ENCODE measurements around the gene DNAJC12. TPM values are rescaled to one million over a fixed set of nuclear protein-coding genes. Genes with fewer than 3 reads are reported as not detected.

Gene DNAJC12
- total and polyA plus RNA-seq, 4 donors, result 1.2 to 6.4 (median 1.5) TPM

GRCh38 chr10:67812007-67812406 is 26.0 kb downstream of the DNAJC12 start:
- Histone ChIP-seq H3K27ac (ENCODE audit: low read depth in 1 of 2, low read length in 1 of 2) (no peak overlapping the region), H3K9ac (ENCODE audit: insufficient read depth in 1 of 2, low read length in 2 of 2) (no peak overlapping the region), H3K4me3 (no peak overlapping the region), H3K27me3 (ENCODE audit: control insufficient read depth in 3 of 3, insufficient read depth in 3 of 3, low read length in 2 of 3) (no peaks in the 10 kb centered on the region), H3K36me3 (ENCODE audit: control insufficient read depth in 4 of 4, insufficient read depth in 4 of 4, low read length in 4 of 4) (no peaks in the 10 kb centered on the region), H3K4me1 (ENCODE audit: control insufficient read depth in 5 of 5, insufficient read depth in 5 of 5, low read length in 5 of 5) (no peaks in the 10 kb centered on the region), H3K9me3 (ENCODE audit: control insufficient read depth in 4 of 4, insufficient read depth in 3 of 4, low read length in 3 of 4) (no peaks in the 10 kb centered on the region)
- ATAC-seq (ENCODE audit: insufficient read depth, low FRiP score), result no peak
- no peak for DNase-seq
- 71 to 82% methylated on average over 4 of the region's 4 CpGs for WGBS, 2 donors
- TF ChIP-seq CTCF (IDR thresholded peaks at IDR 0.05; ENCODE audit: control extremely low read depth, extremely low read depth), result no peak

- H3K27me3 ChIP-seq (ENCODE audit: control insufficient read depth in 3 of 3, insufficient read depth in 3 of 3, low read length in 2 of 3), result no peaks in the 10 kb centered on the region
- H3K9ac ChIP-seq (ENCODE audit: insufficient read depth in 1 of 2, low read length in 2 of 2), result no peak overlapping the region
- TF ChIP-seq CTCF (IDR thresholded peaks at IDR 0.05; ENCODE audit: control extremely low read depth, extremely low read depth), result no peak
- DNase-seq (no peak), ATAC-seq (ENCODE audit: insufficient read depth, low FRiP score) (no peak)
- no peak overlapping the region for H3K27ac ChIP-seq (ENCODE audit: low read depth in 1 of 2, low read length in 1 of 2)
- WGBS, 2 donors, result 93 to 98% methylated on average over 2 of the region's 2 CpGs
- H3K4me1 ChIP-seq (ENCODE audit: control insufficient read depth in 5 of 5, insufficient read depth in 5 of 5, low read length in 5 of 5), result no peaks in the 10 kb centered on the region
- H3K36me3 ChIP-seq (ENCODE audit: control insufficient read depth in 4 of 4, insufficient read depth in 4 of 4, low read length in 4 of 4), result no peaks in the 10 kb centered on the region
- H3K9me3 ChIP-seq (ENCODE audit: control insufficient read depth in 4 of 4, insufficient read depth in 3 of 4, low read length in 3 of 4), result no peaks in the 10 kb centered on the region
- H3K4me3 ChIP-seq, result no peak overlapping the region
Measured at GRCh38 chr10:67809107-67809506, 28.9 kb downstream of the DNAJC12 start.

GRCh38 chr10:67808704-67809103 is 29.3 kb downstream of the DNAJC12 start:
- H3K27ac ChIP-seq (ENCODE audit: low read depth in 1 of 2, low read length in 1 of 2), result no peak overlapping the region
- ATAC-seq (ENCODE audit: insufficient read depth, low FRiP score) (no peak), DNase-seq (no peak)
- H3K4me1 ChIP-seq (ENCODE audit: control insufficient read depth in 5 of 5, insufficient read depth in 5 of 5, low read length in 5 of 5), result no peaks in the 10 kb centered on the region
- H3K9me3 ChIP-seq (ENCODE audit: control insufficient read depth in 4 of 4, insufficient read depth in 3 of 4, low read length in 3 of 4), result no peaks in the 10 kb centered on the region
- H3K9ac ChIP-seq (ENCODE audit: insufficient read depth in 1 of 2, low read length in 2 of 2), result no peak overlapping the region
- no peak overlapping the region for H3K4me3 ChIP-seq
- WGBS, 2 donors, result 56 to 78% methylated on average over 1 of the region's 1 CpG
- no peaks in the 10 kb centered on the region for H3K27me3 ChIP-seq (ENCODE audit: control insufficient read depth in 3 of 3, insufficient read depth in 3 of 3, low read length in 2 of 3)
- no peak for TF ChIP-seq CTCF (IDR thresholded peaks at IDR 0.05; ENCODE audit: control extremely low read depth, extremely low read depth)
- H3K36me3 ChIP-seq (ENCODE audit: control insufficient read depth in 4 of 4, insufficient read depth in 4 of 4, low read length in 4 of 4), result no peaks in the 10 kb centered on the region

- H3K4me3 ChIP-seq, result no peak overlapping the region
Measured at GRCh38 chr10:67807855-67808456, 30.0 kb downstream of the DNAJC12 start.

More at GRCh38 chr10:67807855-67808456, 30.0 kb downstream of the DNAJC12 start:
- ATAC-seq (ENCODE audit: insufficient read depth, low FRiP score) (no peak), DNase-seq (no peak)
- Histone ChIP-seq H3K36me3 (ENCODE audit: control insufficient read depth in 4 of 4, insufficient read depth in 4 of 4, low read length in 4 of 4) (no peaks in the 10 kb centered on the region), H3K27ac (ENCODE audit: low read depth in 1 of 2, low read length in 1 of 2) (no peak overlapping the region), H3K9me3 (ENCODE audit: control insufficient read depth in 4 of 4, insufficient read depth in 3 of 4, low read length in 3 of 4) (no peaks in the 10 kb centered on the region), H3K27me3 (ENCODE audit: control insufficient read depth in 3 of 3, insufficient read depth in 3 of 3, low read length in 2 of 3) (no peaks in the 10 kb centered on the region), H3K9ac (ENCODE audit: insufficient read depth in 1 of 2, low read length in 2 of 2) (no peak overlapping the region), H3K4me1 (ENCODE audit: control insufficient read depth in 5 of 5, insufficient read depth in 5 of 5, low read length in 5 of 5) (no peaks in the 10 kb centered on the region)
- TF ChIP-seq CTCF (IDR thresholded peaks at IDR 0.05; ENCODE audit: control extremely low read depth, extremely low read depth), result no peak
- WGBS, 2 donors, result 77 to 87% methylated on average over 4 of the region's 4 CpGs

Data from lung (tissue), 12 donors.